Astrocyte of the cerebellum (primary cell): ENCODE measurements around the gene ECEL1.

Source experiments
- DNase-seq: peaks from one replicate; pipeline ENCODE4 v3.0.0-alpha.2; 2011; ENCODE audit warnings: low read depth
- H3K4me3 ChIP-seq: 2 replicates; pipeline ENCODE4 v1.5.1; 2011; ENCODE audit warnings: mild to moderate bottlenecking, low read depth, low read length, moderate library complexity
- CTCF ChIP-seq: IDR thresholded peaks from 2 replicates; pipeline ENCODE4 v1.5.1; 2012; ENCODE audit warnings: low read length, low read depth, moderate library complexity, mild to moderate bottlenecking; ENCODE audit errors: missing control alignments
- in situ Hi-C: cut with HindIII; loops from 2 replicates; pipeline ENCODE4 v1.10.0; 2017; ENCODE audit warnings: low sequenced_read_pairs

Gene ECEL1

GRCh38 chr2:232515639-232516038 is 28.0 kb upstream of the ECEL1 start:
- no peak for TF ChIP-seq CTCF
- H3K4me3 ChIP-seq = no peak overlapping the region
- in situ Hi-C loops = no loop called here
- DNase-seq = no peak

DNA sequence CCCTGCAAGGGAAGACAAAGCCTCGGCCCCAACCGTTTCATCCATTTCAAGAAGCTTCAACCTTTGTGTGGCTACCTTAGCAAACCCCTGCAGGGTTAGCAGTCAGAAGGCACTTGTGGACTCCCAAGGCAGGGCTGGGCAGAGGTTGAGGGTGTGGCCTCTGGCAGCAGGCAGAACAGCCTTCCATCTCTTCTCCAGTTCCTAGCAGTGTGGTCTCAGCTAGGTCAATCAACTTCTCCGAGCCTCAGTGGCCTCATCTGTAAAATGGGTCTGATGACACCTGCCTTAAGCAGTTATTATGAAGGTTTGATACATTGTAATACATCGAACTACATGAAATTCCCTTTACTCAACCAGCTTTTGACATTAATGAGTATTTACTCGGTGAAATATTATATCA is 25.7 kb upstream of the ECEL1 start:
- in situ Hi-C loops = loop anchor here (5.0 kb wide), 1 partner anchor 51 kb away; no protein-coding TSS in a partner anchor

DNA sequence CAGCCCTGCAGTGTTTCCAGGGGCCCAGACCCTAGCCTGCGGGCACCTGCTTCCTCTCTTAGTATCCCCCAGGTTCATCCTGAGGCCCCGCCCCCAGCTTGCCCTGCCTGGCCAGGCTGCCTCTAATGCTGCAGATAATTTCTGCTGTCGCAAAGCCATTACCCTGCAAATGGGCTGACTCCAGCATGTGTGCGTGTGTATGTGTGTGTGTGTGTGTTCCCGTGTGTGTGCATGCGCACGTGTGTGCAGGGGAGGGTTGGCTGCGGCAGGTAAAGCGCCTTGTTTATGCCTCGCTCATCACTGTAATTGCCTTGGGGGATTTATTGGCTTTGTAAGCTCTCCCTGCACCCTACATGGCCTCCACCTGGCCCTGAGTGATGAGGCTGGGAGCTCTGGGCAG is 25.0 kb upstream of the ECEL1 start:
- no peak overlapping the region for H3K4me3 ChIP-seq
- in situ Hi-C loops = loop anchor here (5.0 kb wide), 1 partner anchor 50 kb away; no protein-coding TSS in a partner anchor
- no peak for DNase-seq
- no peak for TF ChIP-seq CTCF

More for the DNA sequence above, 25.7 kb upstream of the ECEL1 start:
- DNase-seq = no peak
- no peak overlapping the region for H3K4me3 ChIP-seq
- no peak for TF ChIP-seq CTCF

- TF ChIP-seq CTCF = no peak
- no peak for DNase-seq
- in situ Hi-C loops = loop anchor here (5.0 kb wide), 1 partner anchor 49 kb away; no protein-coding TSS in a partner anchor
- H3K4me3 ChIP-seq = no peak overlapping the region
These were observed 23.8 kb upstream of the ECEL1 start for GRCh38 chr2:232511336-232511890.

- in situ Hi-C loops = no loop called here
- DNase-seq = no peak
- no peak overlapping the region for H3K4me3 ChIP-seq
- TF ChIP-seq CTCF = no peak
These were observed 20.6 kb upstream of the ECEL1 start for GRCh38 chr2:232508251-232508650.

DNA sequence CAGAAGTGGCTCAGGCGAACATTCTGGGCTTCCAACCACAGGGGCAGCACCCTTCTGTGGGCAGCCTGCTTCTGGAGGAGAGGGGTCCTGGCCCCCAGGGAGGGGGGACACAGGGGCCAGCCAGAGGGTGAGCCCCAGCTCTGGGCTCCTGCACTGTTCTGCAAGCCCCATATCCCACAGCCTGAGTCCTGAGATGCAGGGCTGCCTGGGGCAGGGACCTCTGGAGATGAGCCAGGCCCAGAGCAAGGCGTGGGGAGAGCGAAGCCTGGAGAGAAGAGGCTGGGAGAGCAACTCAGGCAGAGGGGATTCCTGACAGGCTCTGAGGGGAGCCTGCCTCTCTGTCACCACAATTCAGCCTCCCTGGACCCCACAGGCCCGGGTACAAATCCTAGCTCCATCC is 19.1 kb upstream of the ECEL1 start:
- no peak for TF ChIP-seq CTCF
- in situ Hi-C loops = no loop called here
- H3K4me3 ChIP-seq = no peak overlapping the region
- no peak for DNase-seq

- in situ Hi-C loops = no loop called here
These were observed 18.2 kb upstream of the ECEL1 start for GRCh38 chr2:232505856-232506255.

More at GRCh38 chr2:232505856-232506255, 18.2 kb upstream of the ECEL1 start:
- no peak overlapping the region for H3K4me3 ChIP-seq
- no peak for DNase-seq
- TF ChIP-seq CTCF = no peak
